ENCODE measurements around the gene CELF2. TPM values are rescaled to one million over a fixed set of nuclear protein-coding genes. Genes with fewer than 3 reads are reported as not detected.
A peak's percentile ranks its signal among the peaks of the same experiment; 100 is the strongest.

Gene CELF2
- polyA plus RNA-seq, 4 donors, result 9.6 to 20.5 (median 13.8) TPM

DNA sequence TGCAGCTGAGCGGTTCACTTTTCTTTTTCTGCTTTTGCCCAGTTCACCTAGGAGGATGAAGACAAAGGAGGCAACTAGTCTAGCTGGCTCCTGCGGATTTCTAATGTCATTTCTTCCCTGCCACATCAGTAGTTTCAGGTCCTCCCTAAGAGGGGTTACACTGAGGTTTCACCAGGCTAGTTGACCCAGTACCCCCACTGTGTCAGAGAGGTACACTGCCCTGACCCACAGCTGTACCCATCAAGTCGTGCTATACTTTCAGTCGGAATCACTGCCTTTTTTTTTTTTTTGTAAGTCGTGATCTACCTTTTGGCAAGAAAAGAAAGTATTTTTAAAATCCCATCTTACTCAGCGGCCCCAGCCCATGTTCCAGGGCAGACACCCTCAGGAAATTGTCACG is 243.5 kb downstream of the CELF2 start:
- DNase-seq (ENCODE audit: low read depth in 4 of 4, low spot score in 3 of 4), result no peak

DNA sequence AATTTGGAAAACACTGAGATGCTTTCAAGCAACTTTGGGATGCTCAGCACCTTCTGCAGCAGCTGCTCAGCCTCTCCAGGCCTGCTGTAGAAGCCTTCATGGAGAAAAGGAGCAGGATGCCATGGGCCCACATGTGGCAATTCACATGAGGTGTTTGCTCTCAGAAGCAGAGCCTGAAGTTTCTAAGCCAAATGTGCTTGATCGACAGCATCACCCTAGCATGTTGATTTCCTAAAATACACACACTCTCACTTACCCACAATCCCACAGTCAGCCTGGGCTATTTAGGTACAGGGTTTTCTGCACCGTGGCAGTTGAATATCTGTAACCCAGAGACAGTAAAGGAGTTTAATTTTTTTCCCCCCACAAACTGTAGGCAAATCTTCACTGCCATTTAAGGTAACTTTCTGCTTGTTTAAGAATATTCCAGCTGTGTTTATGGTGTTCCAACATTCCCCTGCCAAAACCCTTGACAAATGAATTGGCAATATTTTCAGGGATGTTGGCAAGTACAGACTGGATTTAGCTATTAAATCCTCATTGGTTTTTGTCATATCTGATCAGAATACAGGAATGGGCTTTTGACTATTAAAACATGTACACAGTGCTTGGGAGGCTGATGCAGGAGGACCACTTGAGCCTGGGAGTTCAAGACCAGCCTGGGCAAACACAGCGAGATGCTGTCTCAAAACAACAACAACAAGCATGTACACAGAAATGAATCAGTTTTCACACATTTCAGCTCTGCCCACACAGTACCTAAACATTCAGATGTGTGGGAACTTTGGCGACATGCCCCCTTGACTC is 244.2 kb downstream of the CELF2 start:
- no peak for DNase-seq (ENCODE audit: low read depth in 4 of 4, low spot score in 3 of 4)

DNA sequence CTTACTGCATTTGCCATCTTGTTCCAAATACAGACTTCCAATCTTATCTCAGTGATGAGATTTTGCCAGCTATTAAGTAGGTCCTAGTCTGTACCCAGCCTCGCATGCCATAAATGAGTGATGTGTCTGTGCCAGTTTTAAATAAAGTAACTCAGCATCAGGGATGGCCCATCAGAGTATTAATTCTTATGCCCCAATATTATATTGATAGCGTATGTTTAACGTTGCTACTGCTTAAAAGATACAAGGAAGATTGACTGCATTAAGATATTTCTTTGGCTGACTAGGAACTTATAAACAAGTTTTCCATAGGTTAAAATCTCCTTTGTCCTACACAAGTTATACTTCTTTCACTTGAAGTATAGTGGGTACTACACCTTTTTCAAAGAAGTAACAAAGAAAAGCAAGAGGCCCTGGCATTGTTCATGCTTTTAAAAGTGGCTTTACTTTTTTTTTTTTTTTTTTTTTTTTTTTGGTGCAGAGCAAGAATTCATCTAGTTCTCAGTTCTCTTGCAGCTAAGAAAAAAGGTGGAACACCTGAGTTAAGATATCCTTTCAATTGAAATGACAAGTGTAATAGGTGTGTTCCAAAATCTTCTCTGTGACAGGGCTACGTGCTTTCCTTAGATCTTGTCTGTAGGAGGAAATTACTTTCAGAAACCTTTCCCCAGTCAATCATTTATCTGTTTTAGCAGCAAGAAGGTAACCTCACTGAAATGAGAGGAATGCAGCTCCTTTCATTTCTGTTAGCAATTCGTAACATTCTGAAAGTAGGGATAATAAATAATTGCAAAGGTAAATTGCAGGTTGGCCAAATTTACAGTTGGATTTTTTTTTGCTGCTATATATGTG is 245.0 kb downstream of the CELF2 start:
- DNase-seq (ENCODE audit: low read depth in 4 of 4, low spot score in 3 of 4), result no peak

DNA sequence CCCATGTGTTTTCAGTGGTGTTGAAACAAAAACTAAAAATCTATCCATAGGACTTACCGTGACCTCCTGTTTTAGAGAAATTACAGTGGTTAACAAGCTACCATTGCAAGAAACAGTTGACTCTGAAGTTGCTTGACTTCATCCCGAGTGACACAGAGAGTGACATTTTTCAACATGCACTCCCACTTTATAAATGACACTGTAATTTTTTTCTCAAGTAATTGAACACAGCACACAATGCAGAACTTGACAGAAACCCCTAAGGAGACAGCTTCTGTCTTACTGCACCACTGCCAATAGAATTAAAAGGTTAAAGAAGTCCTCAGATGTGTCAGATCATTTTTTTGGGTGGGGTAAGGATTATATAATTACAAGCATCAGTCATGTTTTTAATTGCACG is 246.1 kb downstream of the CELF2 start:
- DNase-seq (ENCODE audit: low read depth in 4 of 4, low spot score in 3 of 4), result no peak

DNA sequence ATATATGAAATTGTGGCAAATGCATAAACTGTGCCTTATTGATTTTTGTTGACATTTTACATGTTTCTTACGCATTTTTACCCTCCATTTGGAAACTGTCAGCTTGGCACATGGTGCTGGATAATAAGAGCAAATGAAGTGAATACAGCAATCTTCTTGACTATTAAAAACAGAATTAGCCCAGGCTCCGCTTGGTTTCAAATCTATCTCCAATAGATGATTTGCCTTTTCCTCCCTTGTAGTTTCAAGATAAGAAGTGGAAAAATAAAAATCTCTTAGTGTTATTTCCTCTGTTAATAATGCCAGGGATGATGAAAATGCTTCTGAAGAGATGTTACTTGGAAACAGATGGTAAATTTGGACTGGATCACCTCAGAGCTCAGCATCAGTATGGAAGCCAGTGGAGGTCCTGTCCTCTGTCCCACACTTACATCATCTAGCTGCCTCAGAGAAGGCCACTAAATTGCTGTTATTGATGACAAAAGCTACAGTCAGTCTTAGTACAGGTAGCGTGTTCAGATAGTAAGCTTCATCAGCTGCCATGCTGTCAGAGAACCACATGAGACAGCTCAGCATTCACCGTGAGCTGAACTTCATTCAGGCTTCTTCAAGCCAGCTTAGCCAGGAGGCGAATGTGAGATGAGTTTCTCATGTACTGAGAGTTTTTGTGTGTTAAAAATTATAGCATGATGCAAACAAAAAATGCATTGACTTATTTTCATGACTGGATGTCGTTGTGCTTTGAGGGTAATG is 246.8 kb downstream of the CELF2 start:
- DNase-seq (ENCODE audit: low read depth in 4 of 4, low spot score in 3 of 4), result no peak

DNA sequence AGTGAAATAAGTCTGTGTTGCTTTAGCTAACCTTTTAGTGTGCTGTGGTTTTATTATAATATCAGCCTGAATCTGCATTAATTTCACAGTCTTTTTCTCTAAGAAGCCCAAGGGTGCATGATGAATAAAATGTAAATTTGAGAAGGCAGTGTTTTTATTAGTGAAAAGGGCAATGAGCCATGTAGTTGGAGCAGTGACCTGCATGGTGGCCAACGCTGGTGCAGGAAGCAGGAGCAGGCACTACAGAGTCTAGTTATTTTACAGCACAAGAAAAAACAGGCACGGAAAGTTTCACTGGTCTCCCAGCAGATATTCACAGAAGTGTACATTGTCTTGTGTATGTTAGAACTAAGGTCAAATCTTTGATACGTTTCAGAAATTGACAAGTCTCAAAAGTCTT is 247.8 kb downstream of the CELF2 start:
- no peak for DNase-seq (ENCODE audit: low read depth in 4 of 4, low spot score in 3 of 4)

DNA sequence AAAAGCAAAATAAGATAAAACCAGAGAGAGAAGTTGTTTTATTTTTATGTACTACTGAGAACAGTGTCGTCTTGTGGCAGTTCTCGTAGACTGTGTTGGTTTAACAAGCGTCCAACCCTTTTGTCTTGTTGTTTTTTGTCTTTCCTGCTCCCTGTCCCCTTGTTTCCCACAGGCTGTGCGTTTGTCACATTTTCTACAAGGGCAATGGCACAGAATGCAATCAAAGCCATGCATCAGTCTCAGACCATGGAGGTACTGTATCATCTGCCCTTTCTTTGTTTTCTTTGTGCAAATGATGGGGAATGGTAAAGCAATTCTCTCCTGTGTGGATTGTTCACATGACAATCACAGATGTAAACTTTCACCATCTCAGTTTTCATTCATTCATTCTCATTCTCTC is 248.8 kb downstream of the CELF2 start:
- no peak for DNase-seq (ENCODE audit: low read depth in 4 of 4, low spot score in 3 of 4)

DNA sequence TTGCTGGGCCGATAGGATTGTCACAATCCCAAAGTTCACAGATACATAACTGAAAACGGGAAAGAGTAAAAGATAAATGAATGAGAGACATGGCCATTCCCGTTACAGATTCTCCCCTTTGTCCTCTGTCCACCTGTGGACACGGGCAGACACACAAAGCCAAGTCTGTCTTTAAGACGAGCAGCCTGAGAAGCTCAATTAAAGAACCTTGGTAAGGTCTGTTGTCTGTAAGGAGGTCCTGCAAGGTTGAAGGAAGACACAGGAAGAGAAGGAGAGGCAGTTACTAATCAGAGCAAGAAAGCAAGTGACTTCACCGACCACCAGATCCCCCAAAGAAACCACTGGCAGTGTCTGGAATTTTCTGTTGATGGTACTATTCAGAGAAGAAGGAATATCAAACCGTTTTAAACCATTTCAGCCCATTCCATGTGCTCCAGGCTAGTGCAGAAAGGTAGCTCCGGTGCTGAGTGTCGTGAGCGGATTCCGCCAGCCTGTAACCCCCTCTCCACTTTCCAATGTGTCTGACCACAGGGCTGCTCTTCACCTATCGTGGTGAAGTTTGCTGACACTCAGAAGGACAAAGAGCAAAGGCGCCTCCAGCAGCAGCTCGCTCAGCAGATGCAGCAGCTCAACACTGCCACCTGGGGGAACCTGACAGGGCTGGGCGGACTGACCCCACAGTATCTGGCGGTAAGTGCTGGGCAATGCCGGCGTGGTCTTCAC is 252.6 kb downstream of the CELF2 start:
- DNase-seq (ENCODE audit: low read depth in 4 of 4, low spot score in 3 of 4), result peak; percentile 55 to 72 (median 66)

DNA sequence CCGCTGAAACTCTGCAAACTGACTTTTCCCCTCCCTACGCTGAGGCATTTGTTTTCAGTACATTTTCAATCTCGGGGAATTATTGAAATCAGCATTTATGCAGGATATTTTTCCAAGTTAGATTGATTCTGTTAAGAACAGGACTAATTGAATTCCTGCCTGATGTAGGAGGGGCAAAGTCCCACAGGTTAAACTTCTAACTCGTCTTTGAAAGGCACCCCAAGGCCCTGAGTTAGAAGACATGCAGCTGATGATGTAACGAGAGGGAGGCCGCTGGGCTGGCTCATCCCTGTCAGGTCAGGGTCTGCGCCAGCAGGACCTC is 253.1 kb downstream of the CELF2 start:
- no peak for DNase-seq (ENCODE audit: low read depth in 4 of 4, low spot score in 3 of 4)

DNA sequence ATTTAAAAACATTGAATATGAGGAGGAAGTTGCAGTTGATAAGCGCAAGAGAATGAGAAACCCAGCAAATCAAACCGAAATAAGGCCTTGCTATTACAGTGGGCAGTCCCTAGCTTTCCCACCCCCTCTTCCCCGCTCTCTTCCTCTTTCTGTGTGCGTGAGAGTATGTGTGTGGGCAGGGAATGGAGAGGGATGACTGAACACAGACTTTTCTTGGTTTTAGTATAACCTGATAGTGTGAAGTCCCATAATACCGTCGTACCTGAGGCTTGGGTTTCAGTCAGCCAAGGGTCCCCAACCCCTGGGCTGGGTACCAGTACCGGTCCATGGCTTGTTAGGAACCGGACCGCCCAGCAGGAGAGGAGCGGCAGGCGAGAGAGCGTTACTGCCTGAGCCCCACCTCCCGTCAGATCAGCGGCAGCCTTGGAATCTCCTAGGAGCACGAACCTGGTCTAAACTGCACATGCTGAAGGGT is 255.3 kb downstream of the CELF2 start:
- no peak for DNase-seq (ENCODE audit: low read depth in 4 of 4, low spot score in 3 of 4)

DNA sequence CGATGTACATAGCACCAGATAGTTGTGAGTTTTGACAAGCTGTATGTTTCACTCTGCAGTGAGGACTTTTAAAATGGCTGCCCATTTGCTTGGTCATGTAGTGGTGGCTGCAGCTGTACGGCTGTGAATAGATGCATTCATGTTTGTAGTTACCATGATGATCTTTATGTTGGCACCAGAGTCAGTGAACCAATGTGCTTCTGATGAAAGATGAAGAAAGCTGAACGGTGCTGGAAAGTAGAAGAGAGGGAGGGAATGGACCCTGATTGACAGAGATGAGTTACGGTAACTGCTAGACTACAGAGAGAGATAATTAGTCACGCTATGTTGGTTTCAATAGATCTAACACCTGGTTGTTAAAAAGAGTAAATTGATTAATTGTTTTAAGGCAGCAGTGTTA is 256.8 kb downstream of the CELF2 start:
- DNase-seq (ENCODE audit: low read depth in 4 of 4, low spot score in 3 of 4), result no peak

DNA sequence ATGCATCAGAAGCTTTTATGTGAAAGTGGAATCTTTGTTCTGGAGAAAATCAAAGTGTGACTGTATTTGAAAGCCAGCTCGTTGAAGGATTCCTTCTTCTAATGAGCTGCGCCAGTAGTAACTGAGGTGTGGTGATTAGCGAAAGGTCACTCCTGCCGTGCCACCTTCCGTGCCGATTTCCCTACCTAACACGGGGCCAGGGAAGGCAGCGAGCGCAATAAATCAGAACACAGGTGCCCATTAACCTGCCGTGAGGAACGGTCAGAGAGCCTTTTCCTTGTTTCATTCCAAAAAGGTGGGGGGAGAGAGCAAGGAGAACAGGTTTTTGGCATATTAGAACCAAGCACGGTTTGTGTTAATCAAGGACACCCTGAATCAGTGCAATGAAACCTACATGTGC is 258.0 kb downstream of the CELF2 start:
- DNase-seq (ENCODE audit: low read depth in 4 of 4, low spot score in 3 of 4), result no peak

DNA sequence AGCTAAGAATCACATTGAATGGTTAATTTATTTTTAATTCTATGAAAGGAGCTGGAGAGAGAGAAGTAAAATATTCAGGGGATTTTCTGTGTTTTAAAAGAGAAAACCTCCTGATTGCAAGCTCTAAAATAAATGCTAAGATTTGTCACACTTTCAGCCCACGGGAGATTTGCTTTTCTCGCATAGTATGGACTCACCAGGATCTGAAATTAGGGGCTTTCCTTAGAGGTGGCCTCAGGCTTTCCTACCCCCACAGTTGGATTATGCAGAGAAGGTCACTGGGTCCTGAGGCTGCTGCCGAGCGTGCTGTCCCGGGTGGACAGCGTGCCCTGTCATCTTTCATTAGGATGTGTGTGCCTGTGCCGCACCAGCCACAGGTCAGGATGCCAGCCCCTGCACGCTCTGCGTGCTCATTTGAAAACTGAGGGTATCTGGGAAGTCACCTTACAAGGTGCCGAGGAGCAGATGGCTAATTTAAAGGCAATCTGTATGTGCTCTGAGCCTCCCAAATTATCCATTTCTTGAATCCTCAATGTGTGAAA is 258.8 kb downstream of the CELF2 start:
- DNase-seq (ENCODE audit: low read depth in 4 of 4, low spot score in 3 of 4), result no peak

DNA sequence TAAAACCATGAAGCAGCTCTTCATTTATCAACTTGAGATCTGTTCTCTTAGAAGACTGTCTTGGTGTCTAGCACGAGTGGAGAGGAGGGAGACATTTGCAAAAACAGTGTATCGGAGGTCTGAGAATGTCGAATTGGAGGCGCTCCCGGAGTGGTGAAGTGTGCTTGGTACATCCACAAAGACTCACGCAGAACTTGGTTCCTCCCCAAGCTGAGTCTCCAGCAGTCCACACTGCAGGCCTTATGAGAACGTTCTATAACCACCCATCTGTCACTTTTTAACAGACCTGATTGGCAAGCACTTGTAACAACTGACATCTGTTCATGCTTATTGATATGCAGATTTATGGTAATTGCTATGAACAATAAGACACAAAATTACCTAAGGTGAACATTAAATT is 261.6 kb downstream of the CELF2 start:
- DNase-seq (ENCODE audit: low read depth in 4 of 4, low spot score in 3 of 4), result no peak

DNA sequence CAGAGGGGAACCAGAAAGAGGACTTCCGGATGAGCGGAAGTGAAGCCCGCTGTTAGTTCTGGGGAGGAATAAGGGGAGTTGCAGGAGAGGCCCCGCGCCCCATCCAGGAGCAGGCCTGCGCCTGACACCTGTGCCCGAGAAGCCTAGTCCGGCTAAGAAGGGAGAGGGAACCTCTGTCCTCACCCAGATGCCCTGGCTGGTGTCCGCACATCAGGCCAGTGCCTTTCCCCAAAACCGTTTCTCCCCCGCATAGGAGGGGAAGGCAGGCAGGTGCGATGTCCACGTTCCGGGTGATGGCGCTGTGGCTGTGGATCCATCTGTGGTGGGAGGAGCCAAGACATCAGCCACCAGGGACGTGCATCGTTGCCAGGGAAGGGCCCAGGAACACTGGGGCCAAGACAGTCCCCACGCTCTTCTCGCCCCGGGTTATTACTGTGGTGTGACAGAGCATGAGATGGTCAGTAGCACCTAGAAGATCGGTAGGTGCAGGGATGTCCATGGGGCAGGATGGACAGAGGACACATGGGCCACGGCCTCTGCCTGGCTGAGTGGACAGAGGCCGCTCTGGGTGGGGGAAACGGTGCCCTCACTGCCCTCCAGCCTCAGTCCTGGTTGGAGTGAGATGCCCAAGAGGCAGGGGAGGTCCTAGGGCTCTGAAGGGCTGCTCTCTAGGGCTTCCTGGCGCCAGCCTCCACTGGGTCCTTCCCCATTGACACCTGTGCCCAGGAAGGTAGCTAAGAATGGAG is 262.7 kb downstream of the CELF2 start:
- no peak for DNase-seq (ENCODE audit: low read depth in 4 of 4, low spot score in 3 of 4)

DNA sequence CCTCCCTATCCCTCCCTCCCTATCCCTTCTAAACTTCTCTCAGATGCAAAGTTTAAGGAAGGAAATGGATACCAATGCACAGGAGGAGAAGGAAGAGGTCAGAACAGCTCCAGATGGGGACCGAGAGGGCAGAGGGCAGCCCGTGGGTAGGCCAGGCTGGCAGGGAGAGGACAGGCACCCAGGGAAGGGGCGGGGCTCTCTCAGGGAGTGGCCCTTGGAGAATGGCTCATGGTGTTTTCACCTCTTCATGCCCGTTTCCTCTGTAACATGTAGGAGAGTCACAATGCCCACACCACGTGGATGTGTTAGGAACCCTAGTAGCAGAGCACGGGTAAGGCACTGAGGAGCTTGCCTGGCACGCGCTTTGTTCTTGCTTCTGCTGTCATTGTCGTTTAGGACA is 264.5 kb downstream of the CELF2 start:
- no peak for DNase-seq (ENCODE audit: low read depth in 4 of 4, low spot score in 3 of 4)

DNA sequence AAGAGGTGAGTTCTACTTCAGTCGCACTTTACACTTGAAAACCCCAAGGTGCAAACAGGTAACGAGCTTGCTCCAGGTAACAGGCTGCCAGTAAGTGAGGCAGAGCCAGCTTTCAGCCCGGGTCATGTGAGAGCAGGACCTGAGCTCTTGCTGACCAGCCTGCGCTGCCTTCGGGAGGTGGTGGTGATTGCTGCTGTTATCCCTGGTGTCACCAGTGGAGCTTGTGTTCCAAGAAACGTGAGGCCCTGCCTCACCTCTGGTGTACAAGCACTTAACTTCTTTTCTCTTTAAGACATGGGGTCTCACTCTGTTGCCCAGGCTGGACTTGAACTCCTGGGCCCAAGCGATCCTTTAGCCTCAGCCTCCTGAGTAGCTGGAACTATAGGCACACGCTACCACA is 265.0 kb downstream of the CELF2 start:
- no peak for DNase-seq (ENCODE audit: low read depth in 4 of 4, low spot score in 3 of 4)

DNA sequence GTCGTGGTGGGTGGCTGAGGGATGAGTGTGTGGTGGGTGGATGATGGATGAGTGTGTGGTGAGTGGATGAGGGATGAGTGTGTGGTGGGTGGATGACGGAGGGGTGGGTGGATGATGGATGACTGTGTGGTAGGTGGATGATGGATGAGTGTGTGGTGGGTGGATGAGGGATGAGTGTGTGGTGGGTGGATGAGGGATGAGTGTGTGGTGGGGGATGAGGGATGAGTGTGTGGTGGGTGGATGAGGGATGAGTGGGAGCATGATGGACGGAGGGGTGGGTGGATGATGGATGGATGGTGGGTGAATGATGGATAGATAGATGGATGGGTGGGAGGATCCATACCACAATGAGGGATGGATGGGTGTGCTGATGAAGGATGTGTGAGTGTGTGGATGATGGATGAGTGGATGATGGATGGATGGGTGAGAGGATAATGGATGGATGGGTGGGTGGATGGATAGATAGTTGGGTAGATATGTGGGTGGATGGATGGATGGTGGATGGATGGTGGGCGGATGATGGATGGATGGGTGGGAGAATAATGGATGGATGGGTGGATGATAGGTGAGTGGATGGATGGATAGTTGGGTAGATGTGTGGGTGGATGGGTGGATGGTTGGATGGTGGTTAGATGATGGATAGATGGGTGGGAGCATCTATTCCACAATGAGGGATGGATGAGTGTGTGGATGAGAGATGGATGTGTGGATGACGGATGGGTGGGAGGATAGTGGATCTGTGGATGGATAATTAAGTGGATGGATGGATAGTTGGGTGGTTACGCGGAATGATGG is 266.8 kb downstream of the CELF2 start:
- no peak for DNase-seq (ENCODE audit: low read depth in 4 of 4, low spot score in 3 of 4)

DNA sequence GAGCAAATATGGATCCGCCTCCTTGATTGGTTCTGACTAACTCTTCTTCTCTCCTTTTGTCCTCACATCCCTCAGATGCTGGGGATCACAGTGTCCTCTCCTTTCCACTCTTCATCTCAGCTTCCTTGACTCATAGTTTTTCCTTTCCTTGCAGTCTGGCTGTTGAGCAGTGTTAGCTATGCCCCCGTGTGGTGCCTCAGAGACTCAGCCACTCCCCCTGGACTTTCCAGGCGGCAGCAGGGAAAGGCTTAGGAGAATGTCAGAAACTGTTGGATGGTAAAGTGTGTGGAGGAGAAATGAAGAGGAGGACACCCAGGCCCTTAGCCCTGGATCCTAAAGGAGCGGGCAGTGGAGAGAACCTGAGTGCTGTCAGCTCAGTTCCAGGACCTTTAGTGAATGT is 267.5 kb downstream of the CELF2 start:
- DNase-seq (ENCODE audit: low read depth in 4 of 4, low spot score in 3 of 4), result no peak

Measured in left renal pelvis (tissue), 4 donors.